Stimulated activated CD8-positive, alpha-beta memory T cell treated with anti-CD3 and anti-CD28 coated beads, Interleukin-15, amount 100 ng/mL, for 4 hours (primary cell): ENCODE results near the gene ATP5MG.

Experiments used
- DNase-seq, 2 donors: peaks; one replicate each; pipeline ENCODE4 v3.0.0-alpha.2; 2020; ENCODE audit warnings: low read depth in 2 of 2

ATP5MG gene

GRCh38 chr11:118441770-118442275 lies 40.4 kb downstream of the ATP5MG start:
- no peak for DNase-seq

- no peak for DNase-seq
Observed at GRCh38 chr11:118442301-118442700, 40.9 kb downstream of the ATP5MG start.

GRCh38 chr11:118442908-118443589 lies 41.6 kb downstream of the ATP5MG start:
- DNase-seq, result no peak

GRCh38 chr11:118443590-118444218 lies 42.3 kb downstream of the ATP5MG start:
- no peak for DNase-seq

GRCh38 chr11:118447423-118447822 lies 46.0 kb downstream of the ATP5MG start:
- no peak for DNase-seq

- DNase-seq, result no peak
Observed at GRCh38 chr11:118448294-118448693, 46.9 kb downstream of the ATP5MG start.

- DNase-seq, result no peak
Observed at GRCh38 chr11:118449316-118449918, 48.0 kb downstream of the ATP5MG start.

- no peak for DNase-seq
Observed at GRCh38 chr11:118450451-118450850, 49.0 kb downstream of the ATP5MG start.
